HG03064 (cell line): Measurements from ENCODE around the gene TMEM151A.
"Not testable (repeated sequence)": the region's sequence is repeated elsewhere in the genome, so short reads cannot be mapped to it uniquely, and the experiment has no call there.

Source experiments
- ATAC-seq: cut with Tn5 transposase; IDR thresholded peaks from one replicate; pipeline ENCODE4 v1.9.1; 2021; ENCODE audit warnings: low read depth; ENCODE audit not compliant: unreplicated experiment

Gene TMEM151A

GRCh38 chr11:66291706-66292542 lies at the start of gene TMEM151A:
TSS of gene TMEM151A (plus strand) at chr11:66291894. CDS start at chr11:66292014, 120 bp downstream.
- ATAC-seq, result no peak

- ATAC-seq, result no peak
These were observed 49.5 kb upstream of the TMEM151A start for GRCh38 chr11:66242095-66242765.

- ATAC-seq, result no peak
These were observed 47.7 kb upstream of the TMEM151A start for GRCh38 chr11:66243782-66244535.

DNA sequence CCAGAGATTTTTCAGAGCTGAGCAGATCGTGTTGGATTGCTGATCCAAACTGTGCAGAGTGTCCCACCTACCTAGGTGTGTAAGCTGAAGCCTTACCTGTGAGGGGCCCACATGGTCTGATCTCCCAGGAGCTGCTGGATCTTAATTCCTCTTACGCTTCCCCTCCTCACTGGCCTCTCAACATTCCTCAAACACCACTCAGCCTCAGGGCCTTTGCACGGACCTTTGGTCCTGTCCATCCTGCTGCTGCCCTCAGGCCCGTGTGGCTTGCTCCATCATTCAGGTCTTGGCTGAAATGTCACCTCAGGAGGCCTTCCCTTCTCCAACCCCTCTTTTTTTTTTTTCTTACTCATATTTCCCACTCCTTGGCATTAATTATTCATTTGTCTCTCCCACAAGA lies 44.4 kb upstream of the TMEM151A start:
- no peak for ATAC-seq

- no peak for ATAC-seq
These were observed 43.9 kb upstream of the TMEM151A start for GRCh38 chr11:66247801-66248200.

GRCh38 chr11:66248903-66249302 lies 42.8 kb upstream of the TMEM151A start:
- no peak for ATAC-seq

- no peak for ATAC-seq
These were observed 39.9 kb upstream of the TMEM151A start for GRCh38 chr11:66251809-66252208.

DNA sequence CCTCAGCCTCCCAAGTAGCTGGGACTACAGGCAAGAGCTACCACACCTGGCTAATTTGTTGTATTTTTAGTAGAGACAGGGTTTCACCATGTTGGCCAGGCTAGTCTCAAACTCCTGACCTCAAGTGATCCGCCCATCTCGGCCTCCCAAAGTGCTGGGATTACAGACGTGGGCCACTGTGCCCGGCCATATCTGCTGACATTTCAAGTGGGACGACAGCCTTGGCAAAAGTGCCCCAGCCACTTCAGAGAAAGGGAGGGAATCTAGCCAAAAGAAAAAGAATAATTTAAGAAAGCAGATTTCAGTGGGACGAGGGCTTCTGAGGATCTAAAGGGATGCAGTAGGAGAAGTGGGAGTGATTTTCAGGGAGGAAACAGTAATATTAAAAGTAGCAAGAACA lies 38.6 kb upstream of the TMEM151A start:
- not testable (repeated sequence) for ATAC-seq

DNA sequence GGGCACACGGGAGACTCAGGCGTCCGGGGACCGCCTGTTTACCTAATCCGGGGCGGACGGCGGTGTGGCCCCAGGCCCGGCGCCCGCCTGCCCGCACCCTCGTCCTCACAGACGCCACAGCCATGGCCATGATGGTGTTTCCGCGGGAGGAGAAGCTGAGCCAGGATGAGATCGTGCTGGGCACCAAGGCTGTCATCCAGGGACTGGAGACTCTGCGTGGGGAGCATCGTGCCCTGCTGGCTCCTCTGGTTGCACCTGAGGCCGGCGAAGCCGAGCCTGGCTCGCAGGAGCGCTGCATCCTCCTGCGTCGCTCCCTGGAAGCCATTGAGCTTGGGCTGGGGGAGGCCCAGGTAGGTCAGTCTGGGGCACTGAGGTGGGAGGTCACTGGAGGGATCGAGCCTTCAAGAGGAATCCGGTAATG lies 33.2 kb upstream of the TMEM151A start:
- ATAC-seq, result no peak

GRCh38 chr11:66259225-66259624 lies 32.5 kb upstream of the TMEM151A start:
- no peak for ATAC-seq

DNA sequence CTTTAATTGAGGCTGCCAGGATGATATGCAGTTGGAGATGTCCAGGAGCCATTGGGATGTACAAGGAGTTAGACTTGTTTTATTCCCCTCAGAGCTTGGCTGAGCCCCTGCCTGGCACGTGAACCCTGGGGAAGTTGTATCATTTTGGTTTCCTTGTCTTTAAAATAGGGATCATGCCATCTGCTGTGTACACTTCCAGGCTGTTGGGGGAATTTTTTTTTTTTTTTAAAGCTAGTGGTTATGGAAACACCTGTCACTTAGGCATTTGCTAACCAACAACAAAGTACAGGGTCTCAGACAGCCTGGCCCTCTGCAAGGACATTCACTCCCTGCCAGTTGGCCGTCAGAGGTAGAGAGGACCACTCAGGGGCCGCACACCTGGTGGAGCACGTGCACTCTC lies 31.7 kb upstream of the TMEM151A start:
- ATAC-seq, result no peak

GRCh38 chr11:66261578-66261977 lies 30.1 kb upstream of the TMEM151A start:
- no peak for ATAC-seq

GRCh38 chr11:66262191-66262590 lies 29.5 kb upstream of the TMEM151A start:
- no peak for ATAC-seq

GRCh38 chr11:66262696-66263095 lies 29.0 kb upstream of the TMEM151A start:
- no peak for ATAC-seq

GRCh38 chr11:66263231-66263630 lies 28.5 kb upstream of the TMEM151A start:
- no peak for ATAC-seq

GRCh38 chr11:66263785-66264184 lies 27.9 kb upstream of the TMEM151A start:
- no peak for ATAC-seq

DNA sequence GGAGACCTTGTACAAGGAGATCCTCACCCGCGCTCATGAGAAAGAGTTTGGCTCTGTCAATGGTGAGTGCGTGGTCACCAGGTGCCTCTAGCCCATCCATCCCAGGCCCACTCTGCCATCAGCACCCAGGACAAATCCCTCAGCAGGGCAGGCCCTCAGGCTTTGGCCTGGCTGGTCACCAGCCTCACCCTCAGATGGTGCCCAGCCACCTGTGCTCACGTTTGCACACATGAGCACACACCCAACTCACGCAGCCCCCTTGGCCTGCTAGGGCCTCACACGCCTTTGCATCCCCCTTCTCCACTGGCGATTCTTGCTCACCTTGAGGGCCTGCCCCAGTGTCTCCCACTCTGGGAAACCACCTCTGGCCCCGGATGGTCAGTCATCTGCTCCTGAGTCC lies 27.3 kb upstream of the TMEM151A start:
- no peak for ATAC-seq

GRCh38 chr11:66264914-66265313 lies 26.8 kb upstream of the TMEM151A start:
- ATAC-seq, result no peak

DNA sequence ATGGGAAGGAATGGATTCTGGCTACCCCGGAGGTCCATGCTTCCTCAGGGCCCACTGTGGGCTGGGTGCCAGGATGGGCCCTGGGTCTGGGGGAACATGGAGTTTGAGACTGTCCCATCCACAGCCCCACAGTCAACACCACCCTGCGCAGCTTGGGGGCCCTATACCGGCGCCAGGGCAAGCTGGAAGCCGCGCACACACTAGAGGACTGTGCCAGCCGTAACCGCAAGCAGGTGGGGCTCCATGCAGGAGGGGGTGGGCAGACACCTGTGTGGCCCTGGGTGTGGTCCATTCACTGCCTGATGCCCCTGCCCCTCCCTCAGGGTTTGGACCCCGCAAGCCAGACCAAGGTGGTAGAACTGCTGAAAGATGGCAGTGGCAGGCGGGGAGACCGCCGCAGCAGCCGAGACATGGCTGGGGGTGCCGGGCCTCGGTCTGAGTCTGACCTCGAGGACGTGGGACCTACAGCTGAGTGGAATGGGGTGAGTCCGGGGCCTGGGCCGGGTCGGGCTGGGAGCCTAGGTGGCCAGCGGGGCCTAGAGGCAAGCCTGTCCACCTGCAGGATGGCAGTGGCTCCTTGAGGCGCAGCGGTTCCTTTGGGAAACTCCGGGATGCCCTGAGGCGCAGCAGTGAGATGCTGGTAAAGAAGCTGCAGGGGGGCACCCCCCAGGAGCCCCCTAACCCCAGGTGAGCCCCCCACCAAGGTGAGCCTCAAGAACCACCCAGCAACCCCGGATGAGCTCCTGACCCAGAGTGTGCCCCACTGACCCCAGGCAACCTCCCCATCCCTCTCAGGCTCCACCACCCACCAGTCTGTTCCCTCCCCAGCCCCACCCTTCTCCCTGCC lies 25.9 kb upstream of the TMEM151A start:
- no peak for ATAC-seq

DNA sequence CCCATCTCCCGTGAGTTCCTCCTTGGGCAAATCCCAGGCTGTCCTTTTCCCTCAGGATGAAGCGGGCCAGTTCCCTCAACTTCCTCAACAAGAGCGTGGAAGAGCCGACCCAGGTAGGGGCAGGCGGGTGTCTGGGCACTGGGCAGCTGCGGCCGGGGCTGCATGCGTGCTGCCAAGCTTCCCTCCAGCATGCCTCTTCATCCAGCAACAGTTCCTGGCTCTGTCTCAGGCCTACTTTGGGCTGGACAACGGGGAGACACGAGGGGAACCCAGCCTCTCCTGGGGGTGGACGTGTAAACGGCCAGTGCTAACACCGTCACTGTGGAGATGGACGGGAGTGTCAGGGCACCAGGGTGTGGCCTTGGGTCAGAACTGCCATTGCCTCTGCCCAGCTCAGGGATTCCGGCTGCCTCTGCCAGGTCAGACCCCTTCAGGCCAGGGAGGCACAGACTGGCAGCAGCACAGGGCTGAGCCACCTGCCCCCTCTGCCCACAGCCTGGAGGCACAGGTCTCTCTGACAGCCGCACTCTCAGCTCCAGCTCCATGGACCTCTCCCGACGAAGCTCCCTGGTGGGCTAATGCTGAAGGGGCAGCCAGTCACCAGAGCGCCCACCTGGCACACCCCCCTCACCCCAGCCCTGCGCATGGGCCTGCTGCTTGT lies 25.2 kb upstream of the TMEM151A start:
- no peak for ATAC-seq
